ENCODE measurements around the gene CLECL1. TPM values are rescaled to one million over a fixed set of nuclear protein-coding genes. Genes with fewer than 3 reads are reported as not detected.

Gene CLECL1
- total and polyA plus RNA-seq, 2 of the 13 experiments (the other 11 are each of a cell fraction or from before 2014, with no cell fraction given), result not detected

DNA sequence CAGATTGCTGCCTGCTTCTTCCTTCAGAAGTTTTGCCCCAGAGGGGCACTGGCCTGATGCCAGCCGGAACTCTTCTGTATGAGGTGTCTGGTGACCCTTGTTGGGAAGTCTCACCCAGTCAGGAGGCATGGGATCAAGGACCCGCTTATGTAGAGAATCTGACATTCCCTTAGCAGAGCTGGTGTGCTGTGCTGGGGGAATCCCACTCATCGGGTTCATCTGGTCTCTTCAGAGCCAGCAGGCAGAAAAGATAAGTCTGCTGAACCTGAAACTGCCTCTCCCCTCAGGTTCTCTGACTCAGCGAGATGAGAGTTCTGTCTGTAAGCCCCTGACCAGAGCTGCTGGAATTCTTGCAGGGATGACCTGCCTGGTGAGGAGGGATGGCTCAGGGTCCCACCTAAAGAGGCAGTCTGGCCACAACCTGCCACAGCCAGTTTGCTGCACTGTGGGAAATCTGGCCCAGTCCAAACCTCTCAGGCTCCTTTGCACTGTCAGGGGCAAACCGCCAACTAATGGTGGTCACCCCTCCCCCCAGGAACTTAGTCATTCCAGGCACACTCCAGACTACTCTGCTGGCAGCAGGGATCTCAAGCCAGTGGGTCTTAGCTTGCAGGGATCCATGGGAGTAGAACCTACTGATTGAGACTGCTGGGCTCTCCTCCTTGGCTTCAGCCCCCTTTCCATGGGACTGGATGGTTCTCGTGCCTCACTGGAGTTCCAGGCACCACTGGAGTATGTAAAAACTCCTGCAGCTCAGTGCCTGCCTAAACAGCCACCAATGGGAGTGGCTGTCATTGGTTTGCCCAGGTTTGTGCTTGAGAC, 59.3 kb downstream of the CLECL1 start (continued):
- no peak for TF ChIP-seq ATAD3A (CRISPR knock-in tag; IDR thresholded peaks at IDR 0.05)
- TF ChIP-seq ZNF101 (CRISPR knock-in tag; IDR thresholded peaks at IDR 0.05; ENCODE audit: borderline replicate concordance, low read depth), result no peak
- TF ChIP-seq ZNF260 (CRISPR knock-in tag; IDR thresholded peaks at IDR 0.05; ENCODE audit: borderline replicate concordance, low read depth), result no peak
- TF ChIP-seq ZNF816 (CRISPR knock-in tag; IDR thresholded peaks at IDR 0.05; ENCODE audit: borderline replicate concordance), result no peak
- TF ChIP-seq, protein P1, sequence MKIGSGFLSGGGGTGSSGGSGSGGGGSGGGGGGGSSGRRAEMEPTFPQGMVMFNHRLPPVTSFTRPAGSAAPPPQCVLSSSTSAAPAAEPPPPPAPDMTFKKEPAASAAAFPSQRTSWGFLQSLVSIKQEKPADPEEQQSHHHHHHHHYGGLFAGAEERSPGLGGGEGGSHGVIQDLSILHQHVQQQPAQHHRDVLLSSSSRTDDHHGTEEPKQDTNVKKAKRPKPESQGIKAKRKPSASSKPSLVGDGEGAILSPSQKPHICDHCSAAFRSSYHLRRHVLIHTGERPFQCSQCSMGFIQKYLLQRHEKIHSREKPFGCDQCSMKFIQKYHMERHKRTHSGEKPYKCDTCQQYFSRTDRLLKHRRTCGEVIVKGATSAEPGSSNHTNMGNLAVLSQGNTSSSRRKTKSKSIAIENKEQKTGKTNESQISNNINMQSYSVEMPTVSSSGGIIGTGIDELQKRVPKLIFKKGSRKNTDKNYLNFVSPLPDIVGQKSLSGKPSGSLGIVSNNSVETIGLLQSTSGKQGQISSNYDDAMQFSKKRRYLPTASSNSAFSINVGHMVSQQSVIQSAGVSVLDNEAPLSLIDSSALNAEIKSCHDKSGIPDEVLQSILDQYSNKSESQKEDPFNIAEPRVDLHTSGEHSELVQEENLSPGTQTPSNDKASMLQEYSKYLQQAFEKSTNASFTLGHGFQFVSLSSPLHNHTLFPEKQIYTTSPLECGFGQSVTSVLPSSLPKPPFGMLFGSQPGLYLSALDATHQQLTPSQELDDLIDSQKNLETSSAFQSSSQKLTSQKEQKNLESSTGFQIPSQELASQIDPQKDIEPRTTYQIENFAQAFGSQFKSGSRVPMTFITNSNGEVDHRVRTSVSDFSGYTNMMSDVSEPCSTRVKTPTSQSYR (CRISPR knock-in tag; IDR thresholded peaks at IDR 0.05; ENCODE audit: borderline replicate concordance), result peak; percentile 57; the same call in 1 of the 2 replicates

Other genes with a start within 250 kb of the CLECL1 start
- gene KLRB1, start 125.2 kb downstream of the CLECL1 start, total RNA-seq (2016; rRNA removed; fragmentation: Illumina TruSeq; extraction: Trizol), result not detected in 2 replicates
- not detected in 2 replicates for gene KLRB1, start 125.2 kb downstream of the CLECL1 start, polyA plus RNA-seq (2011; rRNA removed)
- gene CLEC2D, start 63.4 kb downstream of the CLECL1 start, total RNA-seq (2016; rRNA removed; fragmentation: Illumina TruSeq; extraction: Trizol), result 0.69 and 2.5 TPM in 2 replicates
- 7.7 and 8.6 TPM in 2 replicates for gene CLEC2D, start 63.4 kb downstream of the CLECL1 start, polyA plus RNA-seq (2011; rRNA removed)
- not detected in 2 replicates for gene CD69, start 27.8 kb upstream of the CLECL1 start, total RNA-seq (2016; rRNA removed; fragmentation: Illumina TruSeq; extraction: Trizol)
- gene CD69, start 27.8 kb upstream of the CLECL1 start, polyA plus RNA-seq (2011; rRNA removed), result not detected in 2 replicates
- gene KLRF1, start 94.4 kb upstream of the CLECL1 start, total RNA-seq (2016; rRNA removed; fragmentation: Illumina TruSeq; extraction: Trizol), result not detected in 2 replicates
- gene KLRF1, start 94.4 kb upstream of the CLECL1 start, polyA plus RNA-seq (2011; rRNA removed), result not detected in 2 replicates
- gene CLEC2B, start 136.3 kb upstream of the CLECL1 start, total RNA-seq (2016; rRNA removed; fragmentation: Illumina TruSeq; extraction: Trizol), result not detected in 2 replicates
- not detected in 2 replicates for gene CLEC2B, start 136.3 kb upstream of the CLECL1 start, polyA plus RNA-seq (2011; rRNA removed)
- gene KLRF2, start 148.4 kb upstream of the CLECL1 start, total RNA-seq (2016; rRNA removed; fragmentation: Illumina TruSeq; extraction: Trizol), result not detected in 2 replicates
- gene KLRF2, start 148.4 kb upstream of the CLECL1 start, polyA plus RNA-seq (2011; rRNA removed), result not detected in 2 replicates
- gene CLEC2A, start 199.3 kb upstream of the CLECL1 start, total RNA-seq (2016; rRNA removed; fragmentation: Illumina TruSeq; extraction: Trizol), result not detected in 2 replicates
- not detected in 2 replicates for gene CLEC2A, start 199.3 kb upstream of the CLECL1 start, polyA plus RNA-seq (2011; rRNA removed)
- gene CLEC12A, start 238.3 kb upstream of the CLECL1 start, total RNA-seq (2016; rRNA removed; fragmentation: Illumina TruSeq; extraction: Trizol), result not detected in 2 replicates
- gene CLEC12A, start 238.3 kb upstream of the CLECL1 start, polyA plus RNA-seq (2011; rRNA removed), result not detected in 2 replicates

Data from HepG2 (cell line).